Measurements from ENCODE around the gene LDHB.
"Not testable (repeated sequence)": the region's sequence is repeated elsewhere in the genome, so short reads cannot be mapped to it uniquely, and the experiment has no call there.

Gene LDHB

GRCh38 chr12:21659383-21659782, 1.7 kb upstream of the LDHB start:
- Histone ChIP-seq H3K27me3 (ENCODE audit: control insufficient read depth, insufficient read depth, low read length) (no peaks in the 10 kb centered on the region), H3K9ac (ENCODE audit: low read depth, low read length) (no peak overlapping the region), H3K4me3 (ENCODE audit: low read length) (no peak overlapping the region), H3K36me3 (ENCODE audit: insufficient read depth, low read length) (peaks cover 9% of the 10 kb centered on the region), H3K9me3 (replicated peaks; ENCODE audit: low read length) (no peaks in the 10 kb centered on the region), H3K4me1 (ENCODE audit: control insufficient read depth, insufficient read depth, low read length) (peaks cover 7% of the 10 kb centered on the region), H3K4me2 (ENCODE audit: low read length) (no peak overlapping the region)

GRCh38 chr12:21656905-21657325, 727 bp downstream of the LDHB start:
- Histone ChIP-seq H3K27me3 (ENCODE audit: control insufficient read depth, insufficient read depth, low read length) (no peaks in the 10 kb centered on the region), H3K36me3 (ENCODE audit: insufficient read depth, low read length) (peaks cover 31% of the 10 kb centered on the region), H3K9ac (ENCODE audit: low read depth, low read length) (peak overlapping the region; percentile 93), H3K9me3 (replicated peaks; ENCODE audit: low read length) (no peaks in the 10 kb centered on the region), H3K4me1 (ENCODE audit: control insufficient read depth, insufficient read depth, low read length) (peaks cover 10% of the 10 kb centered on the region), H3K4me2 (ENCODE audit: low read length) (peak overlapping the region; percentile 84), H3K4me3 (ENCODE audit: low read length) (peak overlapping the region; percentile 94)

GRCh38 chr12:21655591-21655990, 2.1 kb downstream of the LDHB start:
- Histone ChIP-seq H3K4me3 (ENCODE audit: low read length) (peak overlapping the region; percentile 94), H3K36me3 (ENCODE audit: insufficient read depth, low read length) (peaks cover 45% of the 10 kb centered on the region), H3K4me1 (ENCODE audit: control insufficient read depth, insufficient read depth, low read length) (peaks cover 10% of the 10 kb centered on the region), H3K27me3 (ENCODE audit: control insufficient read depth, insufficient read depth, low read length) (no peaks in the 10 kb centered on the region), H3K9me3 (replicated peaks; ENCODE audit: low read length) (no peaks in the 10 kb centered on the region), H3K4me2 (ENCODE audit: low read length) (peak overlapping the region; percentile 84), H3K9ac (ENCODE audit: low read depth, low read length) (peak overlapping the region; percentile 93)

GRCh38 chr12:21651821-21652220, 5.8 kb downstream of the LDHB start:
- Histone ChIP-seq H3K4me1 (ENCODE audit: control insufficient read depth, insufficient read depth, low read length) (peaks cover 10% of the 10 kb centered on the region), H3K4me2 (ENCODE audit: low read length) (no peak overlapping the region), H3K36me3 (ENCODE audit: insufficient read depth, low read length) (peaks cover 72% of the 10 kb centered on the region)

GRCh38 chr12:21650997-21651396, 6.6 kb downstream of the LDHB start:
- Histone ChIP-seq H3K9ac (ENCODE audit: low read depth, low read length) (no peak overlapping the region), H3K27me3 (ENCODE audit: control insufficient read depth, insufficient read depth, low read length) (no peaks in the 10 kb centered on the region), H3K36me3 (ENCODE audit: insufficient read depth, low read length) (peaks cover 79% of the 10 kb centered on the region), H3K4me1 (ENCODE audit: control insufficient read depth, insufficient read depth, low read length) (peaks cover 9% of the 10 kb centered on the region), H3K9me3 (replicated peaks; ENCODE audit: low read length) (no peaks in the 10 kb centered on the region), H3K4me2 (ENCODE audit: low read length) (no peak overlapping the region), H3K4me3 (ENCODE audit: low read length) (no peak overlapping the region)

More at GRCh38 chr12:21651821-21652220, 5.8 kb downstream of the LDHB start:
- Histone ChIP-seq H3K9ac (ENCODE audit: low read depth, low read length) (no peak overlapping the region), H3K9me3 (replicated peaks; ENCODE audit: low read length) (no peaks in the 10 kb centered on the region), H3K27me3 (ENCODE audit: control insufficient read depth, insufficient read depth, low read length) (no peaks in the 10 kb centered on the region), H3K4me3 (ENCODE audit: low read length) (no peak overlapping the region)

GRCh38 chr12:21649034-21649433, 8.6 kb downstream of the LDHB start:
- Histone ChIP-seq H3K4me1 (ENCODE audit: control insufficient read depth, insufficient read depth, low read length) (peaks cover 3% of the 10 kb centered on the region), H3K27me3 (ENCODE audit: control insufficient read depth, insufficient read depth, low read length) (no peaks in the 10 kb centered on the region), H3K4me3 (ENCODE audit: low read length) (no peak overlapping the region), H3K4me2 (ENCODE audit: low read length) (no peak overlapping the region), H3K9ac (ENCODE audit: low read depth, low read length) (no peak overlapping the region), H3K9me3 (replicated peaks; ENCODE audit: low read length) (no peaks in the 10 kb centered on the region), H3K36me3 (ENCODE audit: insufficient read depth, low read length) (peaks cover 86% of the 10 kb centered on the region)

- Histone ChIP-seq H3K9me3 (replicated peaks; ENCODE audit: low read length) (no peaks in the 10 kb centered on the region), H3K36me3 (ENCODE audit: insufficient read depth, low read length) (peaks cover 87% of the 10 kb centered on the region), H3K9ac (ENCODE audit: low read depth, low read length) (no peak overlapping the region), H3K4me1 (ENCODE audit: control insufficient read depth, insufficient read depth, low read length) (peaks cover 3% of the 10 kb centered on the region), H3K27me3 (ENCODE audit: control insufficient read depth, insufficient read depth, low read length) (no peaks in the 10 kb centered on the region), H3K4me2 (ENCODE audit: low read length) (no peak overlapping the region), H3K4me3 (ENCODE audit: low read length) (no peak overlapping the region)
These were observed 9.3 kb downstream of the LDHB start for GRCh38 chr12:21648378-21648777.

GRCh38 chr12:21647179-21647578, 10.5 kb downstream of the LDHB start:
- no peaks in the 10 kb centered on the region for H3K4me1 ChIP-seq (ENCODE audit: control insufficient read depth, insufficient read depth, low read length)
- no peaks in the 10 kb centered on the region for H3K27me3 ChIP-seq (ENCODE audit: control insufficient read depth, insufficient read depth, low read length)
- no peak overlapping the region for H3K9ac ChIP-seq (ENCODE audit: low read depth, low read length)
- no peak overlapping the region for H3K4me3 ChIP-seq (ENCODE audit: low read length)
- peaks cover 86% of the 10 kb centered on the region for H3K36me3 ChIP-seq (ENCODE audit: insufficient read depth, low read length)
- no peak overlapping the region for H3K4me2 ChIP-seq (ENCODE audit: low read length)
- no peaks in the 10 kb centered on the region for H3K9me3 ChIP-seq (replicated peaks; ENCODE audit: low read length)

GRCh38 chr12:21645041-21645500, 12.6 kb downstream of the LDHB start:
- H3K4me1 ChIP-seq (ENCODE audit: control insufficient read depth, insufficient read depth, low read length); H3K4me2 ChIP-seq (ENCODE audit: low read length); H3K27me3 ChIP-seq (ENCODE audit: control insufficient read depth, insufficient read depth, low read length); H3K9ac ChIP-seq (ENCODE audit: low read depth, low read length); H3K4me3 ChIP-seq (ENCODE audit: low read length); H3K9me3 ChIP-seq (replicated peaks; ENCODE audit: low read length): not testable (repeated sequence)
- H3K36me3 ChIP-seq (ENCODE audit: insufficient read depth, low read length), result peaks cover 84% of the 10 kb centered on the region

- no peak overlapping the region for H3K9ac ChIP-seq (ENCODE audit: low read depth, low read length)
- peaks cover 86% of the 10 kb centered on the region for H3K36me3 ChIP-seq (ENCODE audit: insufficient read depth, low read length)
- H3K9me3 ChIP-seq (replicated peaks; ENCODE audit: low read length), result no peaks in the 10 kb centered on the region
- H3K4me2 ChIP-seq (ENCODE audit: low read length), result no peak overlapping the region
- no peaks in the 10 kb centered on the region for H3K27me3 ChIP-seq (ENCODE audit: control insufficient read depth, insufficient read depth, low read length)
- H3K4me3 ChIP-seq (ENCODE audit: low read length), result no peak overlapping the region
- H3K4me1 ChIP-seq (ENCODE audit: control insufficient read depth, insufficient read depth, low read length), result no peaks in the 10 kb centered on the region
These were observed 13.1 kb downstream of the LDHB start for GRCh38 chr12:21644516-21644915.

- H3K36me3 ChIP-seq (ENCODE audit: insufficient read depth, low read length), result peaks cover 84% of the 10 kb centered on the region
- no peaks in the 10 kb centered on the region for H3K4me1 ChIP-seq (ENCODE audit: control insufficient read depth, insufficient read depth, low read length)
- no peaks in the 10 kb centered on the region for H3K9me3 ChIP-seq (replicated peaks; ENCODE audit: low read length)
- no peaks in the 10 kb centered on the region for H3K27me3 ChIP-seq (ENCODE audit: control insufficient read depth, insufficient read depth, low read length)
- H3K4me2 ChIP-seq (ENCODE audit: low read length), result no peak overlapping the region
- no peak overlapping the region for H3K9ac ChIP-seq (ENCODE audit: low read depth, low read length)
- no peak overlapping the region for H3K4me3 ChIP-seq (ENCODE audit: low read length)
These were observed 13.9 kb downstream of the LDHB start for GRCh38 chr12:21643758-21644157.

GRCh38 chr12:21642707-21643389, 14.8 kb downstream of the LDHB start:
- H3K4me2 ChIP-seq (ENCODE audit: low read length), result no peak overlapping the region
- no peak overlapping the region for H3K4me3 ChIP-seq (ENCODE audit: low read length)
- H3K9ac ChIP-seq (ENCODE audit: low read depth, low read length), result no peak overlapping the region
- peaks cover 82% of the 10 kb centered on the region for H3K36me3 ChIP-seq (ENCODE audit: insufficient read depth, low read length)
- H3K4me1 ChIP-seq (ENCODE audit: control insufficient read depth, insufficient read depth, low read length), result no peaks in the 10 kb centered on the region
- no peaks in the 10 kb centered on the region for H3K9me3 ChIP-seq (replicated peaks; ENCODE audit: low read length)
- H3K27me3 ChIP-seq (ENCODE audit: control insufficient read depth, insufficient read depth, low read length), result no peaks in the 10 kb centered on the region

All from skeletal muscle satellite cell (primary cell).